IPS-18a (cell line): ENCODE measurements around the gene VIT.

Experiments used
- H3K27ac ChIP-seq: one replicate; pipeline ENCODE4 v1.5.1; 2013; ENCODE audit warnings: low read length
- H3K27me3 ChIP-seq: one replicate; pipeline ENCODE4 v1.6.1; 2013; ENCODE audit warnings: mild to moderate bottlenecking, low read length; ENCODE audit not compliant: control insufficient read depth, insufficient read depth
- H3K36me3 ChIP-seq: one replicate; pipeline ENCODE4 v1.6.1; 2013; ENCODE audit warnings: low read depth, low read length; ENCODE audit not compliant: control insufficient read depth
- H3K4me1 ChIP-seq: one replicate; pipeline ENCODE4 v1.6.1; 2013; ENCODE audit warnings: low read depth, low read length; ENCODE audit not compliant: control insufficient read depth
- H3K4me3 ChIP-seq: one replicate; pipeline ENCODE4 v1.5.1; 2013; ENCODE audit warnings: low read length
- H3K9ac ChIP-seq: one replicate; pipeline ENCODE4 v1.6.1; 2013; ENCODE audit warnings: mild to moderate bottlenecking, low read length, moderate library complexity
- H3K9me3 ChIP-seq: one replicate; pipeline ENCODE4 v1.6.1; 2013; ENCODE audit warnings: low read depth, low read length; ENCODE audit not compliant: control insufficient read depth

Gene VIT

GRCh38 chr2:36717603-36718266, 21.2 kb downstream of the VIT start:
- Histone ChIP-seq H3K27ac (no peak overlapping the region), H3K4me3 (no peak overlapping the region), H3K4me1 (peaks cover 8% of the 10 kb centered on the region), H3K27me3 (no peaks in the 10 kb centered on the region), H3K9me3 (no peaks in the 10 kb centered on the region), H3K36me3 (no peaks in the 10 kb centered on the region), H3K9ac (no peak overlapping the region)

- Histone ChIP-seq H3K27ac (no peak overlapping the region), H3K4me1 (no peaks in the 10 kb centered on the region), H3K4me3 (no peak overlapping the region), H3K27me3 (no peaks in the 10 kb centered on the region), H3K36me3 (no peaks in the 10 kb centered on the region), H3K9me3 (no peaks in the 10 kb centered on the region), H3K9ac (no peak overlapping the region)
These were observed 31.0 kb downstream of the VIT start for GRCh38 chr2:36727550-36727949.

- Histone ChIP-seq H3K27ac (no peak overlapping the region), H3K36me3 (no peaks in the 10 kb centered on the region), H3K27me3 (no peaks in the 10 kb centered on the region), H3K9me3 (no peaks in the 10 kb centered on the region), H3K4me1 (no peaks in the 10 kb centered on the region), H3K4me3 (no peak overlapping the region), H3K9ac (no peak overlapping the region)
These were observed 32.6 kb downstream of the VIT start for GRCh38 chr2:36729067-36729466.

- Histone ChIP-seq H3K9me3 (no peaks in the 10 kb centered on the region), H3K4me1 (peaks cover 4% of the 10 kb centered on the region), H3K27ac (no peak overlapping the region), H3K27me3 (no peaks in the 10 kb centered on the region), H3K9ac (no peak overlapping the region), H3K4me3 (no peak overlapping the region), H3K36me3 (no peaks in the 10 kb centered on the region)
These were observed 35.6 kb downstream of the VIT start for GRCh38 chr2:36731941-36732672.

GRCh38 chr2:36732673-36733036, 36.1 kb downstream of the VIT start:
- no peaks in the 10 kb centered on the region for H3K36me3 ChIP-seq
- H3K27ac ChIP-seq: no peak overlapping the region
- H3K9me3 ChIP-seq: no peaks in the 10 kb centered on the region
- H3K9ac ChIP-seq: no peak overlapping the region
- H3K27me3 ChIP-seq: no peaks in the 10 kb centered on the region
- no peak overlapping the region for H3K4me3 ChIP-seq
- H3K4me1 ChIP-seq: peaks cover 10% of the 10 kb centered on the region

GRCh38 chr2:36733215-36733614, 36.7 kb downstream of the VIT start:
- Histone ChIP-seq H3K4me1 (peaks cover 11% of the 10 kb centered on the region), H3K9ac (no peak overlapping the region), H3K9me3 (no peaks in the 10 kb centered on the region), H3K27ac (no peak overlapping the region), H3K4me3 (no peak overlapping the region), H3K27me3 (no peaks in the 10 kb centered on the region), H3K36me3 (no peaks in the 10 kb centered on the region)

GRCh38 chr2:36734304-36734703, 37.8 kb downstream of the VIT start:
- no peaks in the 10 kb centered on the region for H3K27me3 ChIP-seq
- H3K4me1 ChIP-seq: peaks cover 11% of the 10 kb centered on the region
- no peaks in the 10 kb centered on the region for H3K9me3 ChIP-seq
- H3K27ac ChIP-seq: no peak overlapping the region
- H3K36me3 ChIP-seq: no peaks in the 10 kb centered on the region
- no peak overlapping the region for H3K4me3 ChIP-seq
- no peak overlapping the region for H3K9ac ChIP-seq

GRCh38 chr2:36737131-36737750, 40.7 kb downstream of the VIT start:
- peaks cover 11% of the 10 kb centered on the region for H3K4me1 ChIP-seq
- H3K4me3 ChIP-seq: no peak overlapping the region
- no peak overlapping the region for H3K27ac ChIP-seq
- no peaks in the 10 kb centered on the region for H3K9me3 ChIP-seq
- H3K9ac ChIP-seq: no peak overlapping the region
- no peaks in the 10 kb centered on the region for H3K36me3 ChIP-seq
- no peaks in the 10 kb centered on the region for H3K27me3 ChIP-seq

- H3K9me3 ChIP-seq: no peaks in the 10 kb centered on the region
These were observed 43.6 kb downstream of the VIT start for GRCh38 chr2:36740061-36740460.

GRCh38 chr2:36741188-36741837, 44.8 kb downstream of the VIT start:
- no peaks in the 10 kb centered on the region for H3K27me3 ChIP-seq
- peaks cover 11% of the 10 kb centered on the region for H3K4me1 ChIP-seq
- H3K9ac ChIP-seq: no peak overlapping the region
- H3K4me3 ChIP-seq: no peak overlapping the region
- H3K9me3 ChIP-seq: no peaks in the 10 kb centered on the region
- H3K27ac ChIP-seq: no peak overlapping the region
- H3K36me3 ChIP-seq: no peaks in the 10 kb centered on the region

More at GRCh38 chr2:36740061-36740460, 43.6 kb downstream of the VIT start:
- Histone ChIP-seq H3K4me1 (peaks cover 11% of the 10 kb centered on the region), H3K27me3 (no peaks in the 10 kb centered on the region), H3K4me3 (no peak overlapping the region), H3K36me3 (no peaks in the 10 kb centered on the region), H3K9ac (no peak overlapping the region), H3K27ac (no peak overlapping the region)

GRCh38 chr2:36743954-36744353, 47.4 kb downstream of the VIT start:
- H3K4me1 ChIP-seq: no peaks in the 10 kb centered on the region
- H3K4me3 ChIP-seq: no peak overlapping the region
- H3K9me3 ChIP-seq: no peaks in the 10 kb centered on the region
- H3K9ac ChIP-seq: no peak overlapping the region
- no peak overlapping the region for H3K27ac ChIP-seq
- H3K27me3 ChIP-seq: no peaks in the 10 kb centered on the region
- H3K36me3 ChIP-seq: no peaks in the 10 kb centered on the region
